ENCODE data around the gene SPPL2B.

The SPPL2B gene

GRCh38 chr19:2355168-2356035 is 26.9 kb downstream of the SPPL2B start:
- no peak for DNase-seq (ENCODE audit: low read depth in 1 of 2, low spot score in 1 of 2)

- DNase-seq (ENCODE audit: low read depth in 1 of 2, low spot score in 1 of 2): no peak
These were observed 27.7 kb downstream of the SPPL2B start for GRCh38 chr19:2356036-2356646.

GRCh38 chr19:2357279-2358206 is 29.1 kb downstream of the SPPL2B start:
- DNase-seq (ENCODE audit: low read depth in 1 of 2, low spot score in 1 of 2): no peak

- DNase-seq (ENCODE audit: low read depth in 1 of 2, low spot score in 1 of 2): no peak
These were observed 30.2 kb downstream of the SPPL2B start for GRCh38 chr19:2358548-2359173.

GRCh38 chr19:2359992-2360685 is 31.7 kb downstream of the SPPL2B start, which contains the start of gene TMPRSS9:
TSS of gene TMPRSS9 (plus strand) at chr19:2360265. CDS start at chr19:2389786, 29,521 bp downstream.
- no peak for DNase-seq (ENCODE audit: low read depth in 1 of 2, low spot score in 1 of 2)

- no peak for DNase-seq (ENCODE audit: low read depth in 1 of 2, low spot score in 1 of 2)
These were observed 32.3 kb downstream of the SPPL2B start for GRCh38 chr19:2360833-2361232.

GRCh38 chr19:2361246-2362045 is 33.0 kb downstream of the SPPL2B start:
- DNase-seq (ENCODE audit: low read depth in 1 of 2, low spot score in 1 of 2): no peak

GRCh38 chr19:2362046-2362969 is 33.8 kb downstream of the SPPL2B start:
- no peak for DNase-seq (ENCODE audit: low read depth in 1 of 2, low spot score in 1 of 2)

- no peak for DNase-seq (ENCODE audit: low read depth in 1 of 2, low spot score in 1 of 2)
These were observed 34.5 kb downstream of the SPPL2B start for GRCh38 chr19:2362970-2363300.

GRCh38 chr19:2363419-2363818 is 34.9 kb downstream of the SPPL2B start:
- no peak for DNase-seq (ENCODE audit: low read depth in 1 of 2, low spot score in 1 of 2)

GRCh38 chr19:2365201-2365970 is 36.9 kb downstream of the SPPL2B start:
- no peak for DNase-seq (ENCODE audit: low read depth in 1 of 2, low spot score in 1 of 2)

GRCh38 chr19:2371656-2372055 is 43.2 kb downstream of the SPPL2B start:
- DNase-seq (ENCODE audit: low read depth in 1 of 2, low spot score in 1 of 2): no peak

GRCh38 chr19:2372076-2372612 is 43.7 kb downstream of the SPPL2B start:
- no peak for DNase-seq (ENCODE audit: low read depth in 1 of 2, low spot score in 1 of 2)

- DNase-seq (ENCODE audit: low read depth in 1 of 2, low spot score in 1 of 2): no peak
These were observed 46.3 kb downstream of the SPPL2B start for GRCh38 chr19:2374808-2375207.

- no peak for DNase-seq (ENCODE audit: low read depth in 1 of 2, low spot score in 1 of 2)
These were observed 47.1 kb downstream of the SPPL2B start for GRCh38 chr19:2375353-2376121.

- no peak for DNase-seq (ENCODE audit: low read depth in 1 of 2, low spot score in 1 of 2)
These were observed 48.5 kb downstream of the SPPL2B start for GRCh38 chr19:2376784-2377519.
